GM12875 (cell line): Measurements from ENCODE around the gene NSD2.

Source experiments
- H3K4me3 ChIP-seq: one replicate; pipeline ENCODE4 v1.5.1; 2011; ENCODE audit warnings: low read depth, low read length, control low read depth
- TF ChIP-seq, protein P1 (sequence below): IDR thresholded peaks from 2 replicates; pipeline ENCODE4 v1.5.1; 2011; ENCODE audit warnings: low read depth, mild to moderate bottlenecking, control low read depth, inconsistent platforms, low read length, moderate library complexity, borderline replicate concordance; ENCODE audit not compliant: insufficient read depth

Gene NSD2

DNA sequence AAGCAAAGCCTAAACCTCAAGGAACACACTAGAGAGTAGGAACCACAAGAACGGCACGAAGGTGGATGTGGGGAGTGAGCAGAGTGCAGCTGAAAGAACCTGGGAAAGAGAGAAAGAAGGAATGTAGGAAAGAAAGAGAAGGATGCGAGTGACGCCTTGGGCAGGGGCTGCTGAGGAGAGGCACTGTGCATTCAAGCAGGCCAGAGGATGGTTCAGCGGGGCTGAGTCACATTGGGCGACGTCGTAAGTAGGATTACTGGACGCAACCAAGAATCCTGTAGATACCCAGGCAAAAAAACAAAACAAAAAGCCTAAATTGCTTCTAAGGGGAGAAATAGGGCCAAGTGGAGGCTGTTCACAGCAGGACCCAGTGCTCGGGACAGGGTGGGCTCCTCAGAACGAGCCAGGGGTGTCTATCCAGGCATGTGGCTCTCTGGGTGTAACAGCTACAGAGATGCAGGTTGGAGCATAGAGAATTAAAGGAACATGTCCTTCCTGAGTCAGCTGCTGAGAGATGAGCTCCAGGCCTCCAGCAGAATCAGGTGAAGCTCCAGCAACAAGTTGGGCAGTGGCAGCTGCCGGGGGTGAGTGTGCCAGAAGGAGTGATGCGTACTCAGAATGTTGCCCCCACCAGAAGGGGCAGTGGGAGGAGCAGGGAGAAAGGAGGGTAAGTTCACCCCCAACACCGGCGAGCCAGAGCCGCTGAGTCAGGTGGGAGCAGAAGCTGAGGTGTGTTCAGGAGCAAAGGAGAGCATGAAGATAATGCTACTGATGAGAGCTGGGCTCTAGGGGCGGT, 98.9 kb downstream of the NSD2 start:
- H3K4me3 ChIP-seq, result no peak overlapping the region
- TF ChIP-seq, protein P1, sequence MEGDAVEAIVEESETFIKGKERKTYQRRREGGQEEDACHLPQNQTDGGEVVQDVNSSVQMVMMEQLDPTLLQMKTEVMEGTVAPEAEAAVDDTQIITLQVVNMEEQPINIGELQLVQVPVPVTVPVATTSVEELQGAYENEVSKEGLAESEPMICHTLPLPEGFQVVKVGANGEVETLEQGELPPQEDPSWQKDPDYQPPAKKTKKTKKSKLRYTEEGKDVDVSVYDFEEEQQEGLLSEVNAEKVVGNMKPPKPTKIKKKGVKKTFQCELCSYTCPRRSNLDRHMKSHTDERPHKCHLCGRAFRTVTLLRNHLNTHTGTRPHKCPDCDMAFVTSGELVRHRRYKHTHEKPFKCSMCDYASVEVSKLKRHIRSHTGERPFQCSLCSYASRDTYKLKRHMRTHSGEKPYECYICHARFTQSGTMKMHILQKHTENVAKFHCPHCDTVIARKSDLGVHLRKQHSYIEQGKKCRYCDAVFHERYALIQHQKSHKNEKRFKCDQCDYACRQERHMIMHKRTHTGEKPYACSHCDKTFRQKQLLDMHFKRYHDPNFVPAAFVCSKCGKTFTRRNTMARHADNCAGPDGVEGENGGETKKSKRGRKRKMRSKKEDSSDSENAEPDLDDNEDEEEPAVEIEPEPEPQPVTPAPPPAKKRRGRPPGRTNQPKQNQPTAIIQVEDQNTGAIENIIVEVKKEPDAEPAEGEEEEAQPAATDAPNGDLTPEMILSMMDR, result no peak

DNA sequence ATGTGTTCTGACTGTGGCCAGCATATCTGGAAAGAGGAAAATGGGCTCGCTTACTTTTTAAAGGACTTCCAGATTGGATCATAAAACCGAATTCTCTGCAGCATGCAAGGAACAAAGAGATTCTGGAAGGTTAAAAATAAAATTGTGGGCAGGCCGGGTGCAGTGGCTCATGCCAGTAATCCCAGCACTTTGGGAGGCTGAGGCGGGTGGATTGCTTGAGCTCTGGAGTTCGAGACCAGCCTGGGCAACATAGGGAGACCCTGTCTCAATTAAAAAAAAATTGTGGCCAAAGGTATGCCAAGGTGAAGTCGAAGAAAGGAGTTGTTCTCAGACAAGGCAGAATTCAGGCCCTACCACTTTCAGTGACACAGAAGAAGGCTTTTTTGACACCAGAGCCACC, 99.7 kb downstream of the NSD2 start:
- TF ChIP-seq, protein P1, result no peak
- H3K4me3 ChIP-seq, result no peak overlapping the region

DNA sequence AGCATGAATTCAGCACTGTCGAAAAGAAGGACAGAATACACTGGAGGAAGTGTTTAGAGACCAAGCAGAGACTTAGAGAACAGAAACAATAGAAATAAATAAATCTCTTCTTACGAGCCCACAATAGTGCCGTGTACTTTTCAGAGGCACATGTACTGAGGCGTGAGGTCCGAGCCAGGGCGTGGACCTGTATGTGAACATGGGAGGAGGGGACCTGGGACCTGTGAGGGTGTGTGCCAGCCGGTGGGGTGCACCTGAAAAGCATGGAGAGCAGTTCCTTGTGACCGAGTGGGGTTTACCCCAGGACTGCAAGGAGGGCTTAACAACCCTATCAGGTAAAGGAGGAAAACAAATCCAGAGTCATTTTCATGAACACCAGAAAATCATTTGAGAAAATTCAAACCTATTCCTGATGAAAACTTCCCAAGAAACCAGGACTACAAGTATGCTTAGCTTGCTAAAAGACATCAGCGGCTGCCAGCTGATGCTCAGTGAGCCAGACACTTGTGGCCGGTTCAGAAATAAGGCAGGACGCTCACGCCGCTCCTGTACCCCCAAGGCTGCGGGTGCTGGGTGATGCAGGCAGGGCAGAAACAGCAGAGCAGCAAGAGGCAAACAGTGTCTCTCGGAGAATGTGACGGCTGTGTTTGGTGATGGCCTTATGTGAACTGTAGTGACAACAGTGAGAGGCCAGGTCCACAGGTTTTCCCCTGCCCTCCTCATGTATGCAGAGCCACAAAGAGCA, 100.4 kb downstream of the NSD2 start:
- TF ChIP-seq, protein P1, result no peak
- no peak overlapping the region for H3K4me3 ChIP-seq

DNA sequence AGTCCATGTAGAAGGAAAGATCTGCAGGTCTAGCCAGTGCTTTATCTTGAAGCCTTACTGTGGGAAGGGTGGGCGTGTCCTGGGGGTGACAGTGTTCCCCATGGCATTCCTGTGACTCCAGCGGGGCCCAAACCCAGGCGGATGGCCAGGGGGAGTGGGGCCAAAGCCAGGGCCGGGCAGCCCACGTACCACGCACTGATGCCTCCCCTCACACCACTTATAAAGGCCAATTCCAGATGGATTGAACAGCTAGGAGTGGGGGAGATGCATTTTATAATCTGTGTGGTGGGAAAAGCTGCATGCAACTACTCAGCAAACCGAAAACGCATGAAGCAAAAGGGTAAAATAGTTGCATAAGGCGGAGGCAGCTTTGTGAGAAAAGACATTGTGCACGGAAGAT, 101.2 kb downstream of the NSD2 start:
- TF ChIP-seq, protein P1, result no peak
- no peak overlapping the region for H3K4me3 ChIP-seq

DNA sequence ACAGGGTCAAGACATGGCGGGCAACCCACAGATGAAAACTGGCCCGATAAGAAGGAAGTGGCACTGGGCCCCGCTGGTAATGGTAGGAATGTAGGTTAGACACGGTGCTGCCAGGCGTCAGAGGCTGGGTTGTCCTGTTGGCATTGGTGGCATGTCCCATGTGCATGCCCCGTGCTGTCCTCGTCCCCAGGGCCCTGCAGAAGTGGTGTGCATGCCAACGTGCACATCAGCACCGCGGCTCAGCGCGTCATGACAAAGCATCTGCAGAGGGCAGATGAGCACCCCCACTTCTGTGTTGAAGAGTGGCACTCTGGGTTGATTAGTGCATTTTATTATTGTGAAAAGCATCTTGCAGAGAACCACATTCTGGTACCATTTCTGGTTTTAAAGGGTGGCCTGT, 102.0 kb downstream of the NSD2 start:
- H3K4me3 ChIP-seq, result no peak overlapping the region
- TF ChIP-seq, protein P1, result no peak

DNA sequence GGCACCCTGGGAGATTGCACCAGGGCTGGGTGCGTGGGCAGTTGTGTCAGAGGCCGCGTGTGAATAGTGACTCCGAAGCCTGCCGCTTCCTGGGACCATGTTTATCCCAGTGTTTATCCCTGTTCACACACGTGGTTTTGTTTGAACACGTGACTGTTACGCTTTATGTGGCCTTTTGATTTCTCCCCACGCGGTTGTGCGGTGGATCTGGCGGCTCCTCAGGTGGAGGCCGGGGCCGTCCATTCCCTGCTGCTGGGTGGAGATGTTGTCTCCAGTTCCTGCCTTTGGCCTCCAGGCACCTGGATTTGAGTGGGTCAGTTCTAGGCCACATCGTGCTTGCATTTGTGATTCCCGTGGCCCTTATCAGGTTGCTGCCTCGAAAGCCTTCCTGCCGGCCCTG, 102.5 kb downstream of the NSD2 start:
- no peak overlapping the region for H3K4me3 ChIP-seq
- TF ChIP-seq, protein P1, result no peak

DNA sequence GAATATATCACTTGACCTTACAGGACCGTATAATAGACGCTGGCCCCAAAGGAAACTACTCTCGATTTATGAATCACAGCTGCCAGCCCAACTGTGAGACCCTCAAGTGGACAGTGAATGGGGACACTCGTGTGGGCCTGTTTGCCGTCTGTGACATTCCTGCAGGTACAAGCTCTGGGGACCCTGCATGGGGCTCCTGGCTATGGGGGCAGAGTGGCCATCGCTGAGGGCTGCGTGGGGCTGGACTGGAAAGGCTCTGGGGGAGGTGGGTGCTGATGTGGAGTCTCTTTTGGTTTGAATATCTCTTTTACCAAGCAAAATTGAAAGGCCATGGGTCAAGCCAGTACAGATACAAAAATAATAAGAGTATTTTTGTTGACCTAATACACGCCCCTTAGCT, 103.6 kb downstream of the NSD2 start:
- H3K4me3 ChIP-seq, result no peak overlapping the region
- TF ChIP-seq, protein P1, result no peak
